ENCODE results near the gene PHKB.

Gene PHKB

DNA sequence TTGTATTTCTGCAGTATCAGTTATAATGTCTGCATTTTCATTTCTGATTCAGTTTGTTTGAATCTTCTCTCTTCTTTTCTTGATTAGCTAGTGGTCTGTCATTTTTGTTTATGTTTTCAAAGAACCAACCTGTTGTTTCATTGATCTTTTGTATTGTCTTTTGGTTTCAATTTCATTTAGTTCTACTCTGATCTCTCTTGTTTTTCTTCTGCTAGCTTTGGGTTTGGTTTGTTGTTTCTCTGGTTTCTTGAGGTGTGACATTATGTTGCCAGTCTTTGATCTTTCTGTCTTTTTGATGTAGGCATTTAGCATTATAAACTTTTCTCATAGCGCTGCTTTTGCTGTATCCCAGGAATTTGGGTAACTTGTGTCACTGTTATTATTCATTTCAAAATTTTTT is 107.2 kb downstream of the PHKB start:
- no peak for DNase-seq (ENCODE audit: low read depth)

DNA sequence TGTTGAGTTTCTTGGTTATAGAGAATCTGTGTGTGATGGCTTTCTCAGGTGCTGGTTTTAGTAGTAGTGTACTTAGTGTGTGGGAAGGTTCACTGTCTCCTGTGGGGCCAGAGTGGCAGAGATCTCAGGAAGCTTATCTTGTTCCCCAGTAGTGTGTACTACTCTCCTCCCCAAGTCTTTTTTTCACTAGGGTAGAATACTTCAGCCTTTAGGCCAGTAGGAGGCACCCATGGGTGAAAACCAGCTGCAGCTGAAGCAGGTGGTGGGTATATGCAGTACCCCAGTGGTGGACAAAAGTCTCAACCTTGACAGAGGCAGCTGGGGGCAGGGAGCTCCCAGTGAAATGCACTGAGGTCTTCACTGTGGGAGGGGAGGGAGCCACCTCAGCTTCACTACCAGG is 109.9 kb downstream of the PHKB start:
- no peak for DNase-seq (ENCODE audit: low read depth)

DNA sequence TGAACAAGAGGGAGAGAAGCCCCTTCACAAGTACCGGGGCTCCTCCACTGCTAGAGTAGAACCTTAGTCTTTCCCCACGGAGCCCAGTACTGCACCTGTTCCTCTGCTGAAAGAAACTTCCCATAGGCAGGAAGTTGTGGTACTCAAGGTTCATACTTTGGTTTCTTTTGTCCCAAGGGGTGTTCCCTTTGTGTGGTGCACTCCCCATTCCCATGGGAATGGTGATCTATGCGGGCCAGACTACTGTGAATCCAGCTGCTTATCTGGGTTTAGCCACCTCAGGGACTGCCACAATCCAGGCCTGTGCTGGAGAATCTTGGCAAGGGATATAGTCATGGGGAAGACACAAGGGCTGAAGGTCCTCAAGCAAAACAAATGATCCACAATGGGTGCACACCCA is 110.6 kb downstream of the PHKB start:
- DNase-seq (ENCODE audit: low read depth) = no peak

DNA sequence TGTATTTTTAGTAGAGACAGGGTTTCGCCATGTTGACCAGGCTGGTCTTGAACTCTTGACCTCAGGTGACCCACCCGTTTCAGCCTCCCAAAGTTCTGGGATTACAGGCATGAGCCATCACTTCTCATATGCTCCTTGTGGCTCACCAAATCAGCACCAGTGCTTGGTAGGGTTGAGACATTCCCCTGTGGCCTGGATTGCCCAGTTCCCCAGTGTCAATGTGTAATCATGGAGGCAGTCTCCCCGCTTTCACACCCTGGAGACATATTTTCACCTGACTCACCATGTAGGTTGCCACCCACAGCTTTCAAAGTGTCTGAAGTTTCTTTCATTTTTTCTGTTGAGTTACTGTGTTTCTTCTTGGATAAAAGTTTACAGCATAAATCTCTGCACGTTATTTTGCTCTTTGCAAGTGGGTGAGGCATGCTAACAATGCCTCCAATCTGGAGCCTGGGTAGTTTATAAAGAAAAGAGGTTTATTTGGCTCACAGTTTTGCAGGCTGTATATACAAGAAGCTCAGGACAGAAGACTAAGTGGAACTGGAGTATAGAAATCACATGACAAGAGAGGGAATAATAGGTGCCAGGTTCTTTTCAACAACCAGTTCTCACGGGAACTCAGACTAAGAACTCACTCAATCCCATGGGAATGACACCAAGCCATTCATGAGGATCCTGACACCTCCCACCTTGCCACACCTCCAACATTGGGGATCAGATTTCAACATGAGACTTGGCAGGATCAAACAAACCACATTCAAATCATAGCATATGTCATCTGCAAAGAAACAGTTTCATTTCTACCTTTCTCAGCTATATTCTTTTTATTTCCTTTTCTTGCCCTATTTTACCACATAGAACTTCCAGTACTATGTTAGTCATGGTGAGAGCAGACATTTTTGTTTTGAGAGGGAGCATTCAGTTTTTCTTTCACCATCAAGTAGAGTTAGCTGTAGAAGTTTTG is 113.2 kb downstream of the PHKB start:
- no peak for DNase-seq (ENCODE audit: low read depth)

DNA sequence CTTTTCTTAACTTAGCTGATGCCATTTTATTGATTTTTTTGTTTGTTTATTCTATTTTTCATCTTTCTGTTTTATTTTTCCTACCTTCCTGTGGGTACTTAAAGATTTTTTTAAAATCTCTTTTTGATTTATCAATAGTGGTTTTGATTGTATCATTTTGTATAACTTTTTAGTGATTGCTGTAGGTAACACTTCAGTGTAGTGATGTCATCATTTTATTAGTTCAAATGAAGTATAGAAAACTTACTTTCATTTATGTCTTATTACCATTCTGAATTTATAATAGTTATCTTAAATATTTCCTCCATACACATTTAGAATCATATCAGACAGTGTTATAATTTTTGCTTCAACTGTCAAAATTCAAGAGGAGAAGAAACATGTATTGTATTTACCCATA is 115.9 kb downstream of the PHKB start:
- DNase-seq (ENCODE audit: low read depth) = no peak

DNA sequence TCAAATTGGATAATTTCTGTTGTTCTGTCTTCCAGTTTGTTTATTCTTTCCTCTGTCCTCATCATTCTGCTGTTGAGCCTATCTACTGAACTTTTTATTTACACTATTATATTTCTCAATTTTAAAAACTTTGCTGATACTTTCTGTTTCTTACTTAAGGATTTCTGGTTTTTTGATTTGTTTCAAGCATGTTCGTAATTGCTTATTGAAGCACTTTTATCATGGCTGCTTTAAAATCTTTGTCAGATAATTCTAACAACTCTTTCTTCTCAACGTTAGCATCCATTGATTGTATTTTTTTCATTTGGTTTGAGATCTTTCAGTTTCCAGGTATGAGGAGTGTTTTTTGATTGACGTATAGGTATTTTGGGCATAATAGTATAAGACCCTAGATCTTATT is 116.9 kb downstream of the PHKB start:
- no peak for DNase-seq (ENCODE audit: low read depth)

DNA sequence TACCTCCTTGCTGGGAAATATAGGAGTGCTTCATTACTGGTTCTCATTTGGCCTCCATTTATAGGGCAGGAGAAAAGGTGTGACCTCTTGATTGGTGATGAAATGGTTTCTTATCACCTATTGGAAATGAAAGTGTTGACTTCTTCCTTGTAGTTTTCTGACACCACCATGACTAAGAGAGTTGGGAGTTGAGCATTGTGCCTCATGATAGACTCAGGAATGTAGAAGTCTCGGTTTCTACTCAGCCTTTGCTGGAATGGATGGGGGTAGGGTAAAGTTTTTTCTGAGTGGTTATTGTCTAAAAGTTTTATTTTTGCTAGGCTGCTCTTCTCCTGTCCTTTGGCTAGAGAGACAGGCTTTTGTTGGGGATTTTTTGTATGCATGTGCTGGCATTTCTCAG is 117.4 kb downstream of the PHKB start:
- DNase-seq (ENCODE audit: low read depth) = no peak

DNA sequence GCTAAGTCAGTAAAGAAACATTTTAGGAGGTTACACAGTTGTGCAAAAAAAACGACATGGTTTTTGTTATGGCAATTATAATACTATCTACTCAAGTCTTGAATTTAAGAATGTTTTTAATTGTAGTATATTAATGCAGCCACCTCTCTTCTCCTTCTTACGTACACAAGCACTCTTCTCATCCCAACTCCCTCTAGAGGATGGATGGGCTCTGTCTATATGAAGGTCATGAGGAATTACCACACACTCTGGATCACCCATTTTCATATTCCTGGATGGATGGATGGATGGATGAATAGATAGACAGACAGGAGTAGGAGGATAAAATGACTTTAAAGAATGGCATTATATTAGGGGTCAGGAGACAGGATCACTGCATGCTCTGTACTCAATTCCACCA is 120.0 kb downstream of the PHKB start:
- DNase-seq (ENCODE audit: low read depth) = no peak

DNA sequence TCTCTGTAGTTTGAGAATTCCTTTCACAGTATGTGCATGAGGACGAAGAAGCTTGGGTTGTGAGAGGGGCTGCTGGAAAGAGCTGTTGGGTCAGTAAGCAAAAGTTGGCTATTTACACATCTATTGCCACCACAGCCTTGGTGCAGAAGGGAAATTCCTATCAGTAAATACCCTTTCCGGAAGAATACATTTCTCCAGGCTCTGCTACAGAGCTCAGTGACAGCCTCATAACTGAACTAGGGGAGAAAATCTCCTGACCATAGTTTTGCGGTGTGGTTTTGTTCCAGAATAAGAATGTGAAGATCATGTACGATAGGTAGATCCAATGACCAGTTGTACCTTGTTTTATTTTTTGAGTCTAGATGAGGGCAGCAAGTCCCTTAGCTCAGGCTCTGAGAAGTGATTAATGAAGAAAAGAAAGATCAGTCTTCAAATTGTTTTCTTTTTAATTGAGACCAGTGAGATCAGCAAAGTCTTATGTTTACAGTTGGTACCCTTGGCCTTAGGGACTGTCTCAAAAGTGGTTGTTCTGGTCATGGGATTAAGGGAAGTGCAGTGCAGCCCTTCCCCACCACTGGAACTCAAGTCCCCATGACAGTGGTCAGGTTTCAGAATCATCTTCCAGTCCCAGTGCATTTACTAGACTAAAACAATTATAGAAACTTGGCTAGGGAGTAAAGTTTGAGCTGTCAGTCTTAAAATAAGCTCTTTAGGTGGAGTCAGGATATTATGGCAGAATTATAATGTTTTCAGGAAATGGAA is 123.5 kb downstream of the PHKB start:
- DNase-seq (ENCODE audit: low read depth) = no peak

DNA sequence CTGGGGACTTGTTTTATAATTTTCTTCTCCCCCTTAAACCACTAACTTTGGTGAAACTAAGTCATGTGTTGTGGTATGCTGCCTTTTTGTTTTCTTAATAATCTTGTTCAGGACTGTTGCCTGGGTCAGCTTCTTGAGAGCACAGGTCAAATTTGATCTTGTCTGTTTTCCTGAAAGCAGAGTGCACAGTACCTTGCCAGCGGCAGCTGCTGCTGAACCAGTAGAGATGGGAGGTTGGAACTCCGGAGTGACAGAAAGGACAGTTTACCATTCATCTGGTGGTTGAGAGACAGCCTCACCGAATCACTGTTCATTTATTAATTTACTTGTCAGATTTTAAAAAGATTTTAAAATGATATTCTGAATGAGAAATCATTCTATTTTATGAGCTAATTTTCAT is 125.0 kb downstream of the PHKB start:
- DNase-seq (ENCODE audit: low read depth) = no peak

DNA sequence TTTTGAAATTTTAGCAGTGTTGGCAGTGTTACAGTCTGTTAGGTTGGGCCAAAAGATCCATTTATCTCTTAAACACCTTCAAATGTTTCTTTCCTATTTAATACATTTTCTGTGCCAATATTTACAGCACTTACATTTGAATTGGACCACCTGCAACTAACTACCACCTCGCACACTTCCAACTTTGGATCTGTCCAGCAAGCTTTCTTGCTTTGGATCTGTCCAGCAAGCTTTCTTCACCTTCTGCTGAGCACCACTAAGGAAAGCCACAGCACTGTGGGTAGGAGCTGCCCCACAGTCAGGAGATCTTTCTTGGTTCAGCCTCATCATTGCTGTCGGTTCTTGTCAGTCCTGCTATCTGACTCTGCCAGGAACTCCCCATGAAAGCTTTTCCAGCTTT is 129.3 kb downstream of the PHKB start:
- no peak for DNase-seq (ENCODE audit: low read depth)

DNA sequence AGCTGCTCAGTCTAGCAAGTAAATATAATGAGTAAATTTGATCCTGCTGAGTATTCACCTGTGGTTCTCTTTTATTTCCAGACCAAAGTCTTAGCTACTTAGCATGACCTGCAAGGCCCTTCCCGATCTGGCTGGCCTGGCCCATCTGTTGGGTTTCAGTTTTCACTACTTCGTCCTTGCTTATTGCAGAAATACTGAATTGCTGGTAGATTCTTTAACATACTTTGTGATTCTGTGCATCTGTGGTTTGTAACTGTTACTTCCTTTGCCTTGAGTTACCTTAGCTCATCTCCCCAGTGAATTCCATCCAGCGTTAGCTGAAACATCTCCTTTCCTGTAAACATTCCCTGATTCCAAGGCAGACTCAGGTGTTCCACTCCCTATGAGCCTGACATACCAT is 131.1 kb downstream of the PHKB start:
- DNase-seq (ENCODE audit: low read depth) = no peak

DNA sequence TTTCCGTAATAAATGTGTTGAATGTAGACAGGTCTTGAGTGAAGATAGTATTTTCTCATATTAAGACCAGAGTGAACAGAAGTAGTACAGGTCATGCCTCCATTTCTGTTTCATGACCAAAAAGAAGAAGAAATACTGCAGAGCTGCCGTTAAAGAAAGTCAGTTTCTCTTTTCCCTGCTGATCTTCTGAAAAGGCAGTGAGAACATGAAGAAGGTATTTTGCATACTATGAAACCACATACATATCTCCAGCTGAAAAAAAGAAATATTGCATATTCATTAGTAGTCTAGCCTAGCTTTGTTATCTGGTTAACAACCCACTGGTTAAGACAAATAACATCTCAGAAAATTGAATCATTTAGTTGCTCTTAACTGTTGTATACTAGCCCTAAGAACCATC is 138.4 kb downstream of the PHKB start:
- DNase-seq (ENCODE audit: low read depth) = no peak

DNA sequence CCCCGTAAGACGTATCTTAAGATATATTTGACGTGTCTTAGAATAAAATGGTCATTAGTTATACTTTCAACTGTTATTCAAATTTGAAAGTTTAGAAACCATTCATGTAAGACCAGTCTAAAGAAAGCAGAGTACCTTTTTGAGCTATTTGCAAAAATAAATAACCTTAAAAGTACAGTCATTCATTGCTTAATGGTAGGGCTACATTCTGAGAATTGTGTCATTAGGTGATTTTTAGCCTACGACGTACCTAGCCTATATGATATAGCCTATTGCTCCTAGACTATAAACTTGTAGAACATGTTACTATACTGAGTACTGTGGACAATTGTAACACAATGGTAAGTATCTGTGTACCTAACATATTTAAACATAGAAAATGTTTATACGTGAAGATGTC is 139.2 kb downstream of the PHKB start:
- no peak for DNase-seq (ENCODE audit: low read depth)

DNA sequence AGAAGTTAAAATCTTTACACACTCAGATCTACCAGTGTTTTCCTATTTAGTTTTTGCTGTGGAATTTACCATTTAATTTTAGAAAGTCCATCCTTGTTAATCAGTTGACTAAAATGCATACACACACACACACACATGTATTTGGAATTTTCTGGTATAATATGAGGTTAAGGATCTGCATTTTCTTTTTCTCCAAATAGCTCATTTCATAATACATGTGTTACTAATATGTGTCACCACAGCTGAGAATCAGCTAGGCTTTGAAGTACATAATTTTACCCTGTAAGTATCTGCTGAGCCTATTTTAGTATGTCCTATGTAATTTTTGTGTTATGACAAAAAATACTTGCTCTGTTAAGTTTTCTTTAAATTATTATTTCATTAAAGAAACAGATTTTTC is 143.2 kb downstream of the PHKB start:
- no peak for DNase-seq (ENCODE audit: low read depth)

DNA sequence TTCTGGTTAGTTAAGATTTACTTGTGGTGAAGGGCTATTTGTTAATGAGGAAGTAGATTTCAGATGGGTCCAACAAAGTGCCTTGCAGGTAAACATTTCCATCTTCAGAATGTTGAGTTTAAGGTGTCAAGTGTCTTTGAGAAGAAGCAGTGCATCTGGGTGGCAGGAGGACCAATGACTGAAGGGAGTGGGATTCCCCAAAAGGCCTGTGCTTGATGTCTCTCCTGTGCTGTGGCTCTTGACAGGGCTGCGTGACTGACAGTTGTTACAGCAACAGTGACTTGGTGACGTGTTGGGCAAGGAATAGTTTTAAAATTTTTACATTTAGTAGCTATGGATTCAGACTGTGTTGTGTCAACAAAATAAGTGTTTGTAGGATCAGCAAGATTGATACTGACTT is 149.9 kb downstream of the PHKB start:
- no peak for DNase-seq (ENCODE audit: low read depth)

DNA sequence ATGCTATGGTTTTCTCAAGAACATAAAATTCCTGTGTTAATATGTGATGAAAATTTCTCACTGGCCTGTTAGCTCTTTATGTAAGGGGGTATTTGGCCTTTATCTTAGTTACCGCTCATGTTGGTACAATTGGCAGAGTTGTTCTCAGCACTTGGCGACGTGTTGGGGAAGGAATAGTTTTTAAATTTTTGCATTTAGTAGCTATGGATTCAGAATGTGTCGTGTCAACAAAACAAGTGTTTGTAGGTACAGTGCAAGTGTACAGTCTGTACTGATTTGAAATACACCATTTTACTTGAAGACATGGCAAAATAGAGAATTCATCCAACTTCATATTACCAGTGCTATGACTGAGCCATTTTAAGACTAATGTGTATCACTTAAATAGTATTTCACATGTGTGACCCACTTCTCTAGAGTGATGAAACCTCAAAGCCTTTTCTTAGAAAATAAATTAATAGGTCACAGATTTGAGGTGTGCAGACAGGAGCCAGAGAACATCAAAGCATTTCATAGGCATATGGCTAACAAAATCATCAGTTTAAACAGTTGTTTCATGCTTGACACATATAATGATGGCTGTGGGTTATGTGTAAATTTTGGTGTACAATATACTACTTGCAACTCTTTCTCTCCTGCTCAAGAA is 150.8 kb downstream of the PHKB start:
- no peak for DNase-seq (ENCODE audit: low read depth)

DNA sequence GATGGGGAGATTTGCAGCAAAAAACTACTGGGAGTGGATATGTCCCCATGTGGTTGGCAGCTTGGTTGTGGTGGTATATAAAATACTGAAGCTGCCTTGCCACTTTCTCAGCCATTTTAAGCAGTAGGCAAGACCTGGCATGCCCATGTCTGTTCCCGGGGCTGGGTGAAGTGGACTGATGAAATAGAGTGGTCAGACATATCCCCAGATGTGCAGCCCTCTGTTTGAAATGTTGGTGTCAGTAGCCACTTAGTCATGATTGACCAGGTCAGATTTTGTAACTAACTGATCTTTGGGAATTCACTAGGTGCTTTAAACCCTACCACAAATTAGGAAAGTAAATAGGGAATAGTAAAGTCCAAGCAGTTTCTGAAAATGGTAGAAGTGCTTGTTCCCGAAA is 151.6 kb downstream of the PHKB start:
- no peak for DNase-seq (ENCODE audit: low read depth)

DNA sequence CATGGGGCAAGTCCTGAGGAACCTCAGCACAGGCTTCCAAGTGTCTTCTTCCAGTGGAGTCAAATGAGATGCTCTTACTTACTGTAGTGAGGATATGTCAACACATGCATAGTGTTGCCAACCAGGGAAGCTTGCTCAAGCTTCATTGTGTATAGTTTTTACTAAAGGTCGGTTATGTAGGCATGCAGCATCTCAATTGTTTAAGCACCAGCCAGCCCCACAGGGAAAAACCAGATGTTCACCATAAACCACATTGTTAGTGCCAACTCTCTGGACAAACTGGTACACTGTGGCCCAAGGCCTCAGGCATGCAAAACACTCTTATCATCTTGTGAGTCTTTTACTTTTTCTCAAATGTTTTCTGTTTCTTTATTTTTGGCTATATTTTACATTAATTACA is 152.1 kb downstream of the PHKB start:
- no peak for DNase-seq (ENCODE audit: low read depth)

DNA sequence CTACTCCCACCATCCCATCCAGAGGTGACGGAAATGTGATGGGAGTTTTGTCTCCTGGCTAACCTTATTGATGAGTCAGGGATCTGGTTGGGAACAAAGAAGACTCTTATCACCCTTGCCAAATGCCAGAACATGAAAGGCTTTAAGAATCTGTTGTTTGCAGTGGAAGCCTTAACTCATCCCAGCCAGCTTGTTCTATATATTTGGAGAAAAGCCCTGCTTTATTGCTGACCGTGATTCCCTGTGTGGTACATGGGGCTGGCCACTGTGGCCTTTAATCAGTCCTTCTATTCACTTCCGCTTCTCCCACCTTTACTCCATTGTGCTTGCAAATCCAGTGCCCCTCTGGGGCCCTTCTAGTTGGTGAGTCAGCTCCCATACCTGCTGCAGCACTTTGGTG is 156.6 kb downstream of the PHKB start:
- DNase-seq (ENCODE audit: low read depth) = no peak

DNA sequence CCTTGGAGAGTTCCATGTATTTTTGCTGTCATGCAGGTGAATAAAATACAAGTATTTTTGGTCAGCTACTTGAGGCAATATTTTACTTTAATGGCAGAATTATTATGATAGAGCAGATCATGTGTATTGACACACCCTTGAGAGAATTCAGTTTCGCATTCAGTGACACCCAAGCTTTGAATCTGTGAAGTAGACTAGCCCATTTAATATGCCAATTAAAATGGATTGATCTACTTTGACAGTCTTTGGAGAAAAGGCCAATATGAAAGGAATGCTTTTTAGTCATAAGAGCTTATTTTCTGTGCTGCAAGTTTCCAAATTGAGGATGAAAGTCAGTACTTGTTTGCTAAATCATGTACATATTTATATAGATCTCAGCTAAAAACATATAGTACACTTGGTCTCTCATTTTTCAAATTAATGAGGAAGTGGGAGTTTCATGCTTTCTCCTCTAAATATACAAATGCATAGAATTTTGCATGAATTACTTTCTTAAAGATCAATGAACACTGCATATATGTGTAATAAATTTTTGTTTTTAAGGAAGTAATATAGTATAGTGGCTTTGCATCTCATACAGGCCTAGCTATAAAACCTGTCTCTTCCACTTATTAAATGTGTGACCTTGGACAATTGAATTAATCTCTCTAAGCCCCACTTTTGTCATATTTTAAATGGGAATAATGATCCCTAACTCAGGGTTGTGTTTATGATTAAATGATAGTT is 161.5 kb downstream of the PHKB start:
- no peak for DNase-seq (ENCODE audit: low read depth)

DNA sequence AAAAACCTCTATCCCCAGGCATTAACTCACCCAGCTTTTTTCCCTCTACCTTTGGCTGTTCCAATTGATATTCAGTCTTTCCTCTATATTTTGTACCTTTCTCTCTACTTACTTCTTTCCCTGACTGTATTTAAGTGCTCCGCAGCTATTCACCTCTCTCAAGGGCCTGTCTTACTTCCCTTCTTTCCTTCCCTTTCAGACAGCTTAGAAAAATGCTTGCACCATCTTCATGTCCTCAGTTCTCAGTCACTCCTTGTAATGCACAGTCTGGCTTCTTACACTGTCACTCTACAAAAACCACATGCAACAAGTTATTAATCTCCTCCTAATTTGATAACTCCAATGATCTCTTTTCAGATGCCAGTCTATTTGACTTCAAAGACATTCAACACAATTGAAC is 163.4 kb downstream of the PHKB start:
- no peak for DNase-seq (ENCODE audit: low read depth)
